DMS53 (cell line): ENCODE measurements around the gene KRTAP10-9.
"Not testable (repeated sequence)": the region's sequence is repeated elsewhere in the genome, so short reads cannot be mapped to it uniquely, and the experiment has no call there.

Experiments used
- DNase-seq: peaks from one replicate; lab custom pipeline; 2025; lab: John Stamatoyannopoulos, UW

Gene KRTAP10-9

DNA sequence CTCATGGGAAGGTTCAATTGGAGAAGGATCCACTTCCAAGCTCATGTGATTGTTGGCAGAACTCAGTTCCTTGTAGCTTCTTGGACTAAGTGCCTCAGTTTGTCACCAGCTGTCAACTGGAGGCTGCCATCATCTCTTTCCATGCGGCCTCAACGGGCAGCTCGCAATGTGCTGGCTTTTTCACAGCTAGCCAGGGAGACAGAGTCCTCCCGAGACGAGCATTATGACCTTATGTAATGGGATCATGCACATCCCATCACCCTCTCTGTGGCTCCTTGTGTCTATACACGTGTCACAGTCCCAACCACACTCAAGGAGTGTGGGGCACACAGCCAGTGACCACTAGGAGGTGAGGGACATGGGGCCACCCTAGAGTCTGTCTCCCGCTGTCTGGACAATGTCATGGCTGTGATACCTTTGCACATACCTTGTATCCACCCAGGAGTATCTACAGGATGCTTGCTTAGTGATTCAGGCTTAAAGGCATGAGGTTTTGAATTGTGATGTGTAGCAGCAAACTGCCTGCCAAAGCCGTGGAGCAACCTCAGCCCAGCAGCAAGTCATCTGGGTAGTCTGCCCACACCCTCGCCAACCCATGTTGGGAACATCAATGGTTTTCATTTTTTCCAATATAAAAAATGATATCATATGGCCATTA lies 30.7 kb upstream of the KRTAP10-9 start:
- DNase-seq: peak; percentile 8

DNA sequence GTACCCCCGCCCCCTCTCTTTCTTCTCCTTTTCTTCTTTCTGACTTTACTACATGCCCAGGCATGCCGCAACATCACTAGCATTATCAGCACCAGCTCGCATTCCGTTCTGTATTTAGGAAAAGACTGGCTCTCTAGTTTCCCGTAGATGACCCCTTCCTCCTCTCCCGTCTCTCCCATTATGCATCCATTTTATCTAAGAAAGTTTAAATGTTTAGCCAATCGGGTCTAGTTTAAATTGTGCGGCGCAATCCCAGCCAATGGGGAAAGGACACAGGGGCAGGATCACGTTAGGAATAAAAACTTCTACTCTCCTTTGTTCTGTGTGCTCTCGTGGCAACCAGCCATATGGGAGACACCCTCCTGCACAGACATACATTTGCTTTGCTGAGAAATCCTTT lies 28.8 kb upstream of the KRTAP10-9 start:
- DNase-seq: no peak

DNA sequence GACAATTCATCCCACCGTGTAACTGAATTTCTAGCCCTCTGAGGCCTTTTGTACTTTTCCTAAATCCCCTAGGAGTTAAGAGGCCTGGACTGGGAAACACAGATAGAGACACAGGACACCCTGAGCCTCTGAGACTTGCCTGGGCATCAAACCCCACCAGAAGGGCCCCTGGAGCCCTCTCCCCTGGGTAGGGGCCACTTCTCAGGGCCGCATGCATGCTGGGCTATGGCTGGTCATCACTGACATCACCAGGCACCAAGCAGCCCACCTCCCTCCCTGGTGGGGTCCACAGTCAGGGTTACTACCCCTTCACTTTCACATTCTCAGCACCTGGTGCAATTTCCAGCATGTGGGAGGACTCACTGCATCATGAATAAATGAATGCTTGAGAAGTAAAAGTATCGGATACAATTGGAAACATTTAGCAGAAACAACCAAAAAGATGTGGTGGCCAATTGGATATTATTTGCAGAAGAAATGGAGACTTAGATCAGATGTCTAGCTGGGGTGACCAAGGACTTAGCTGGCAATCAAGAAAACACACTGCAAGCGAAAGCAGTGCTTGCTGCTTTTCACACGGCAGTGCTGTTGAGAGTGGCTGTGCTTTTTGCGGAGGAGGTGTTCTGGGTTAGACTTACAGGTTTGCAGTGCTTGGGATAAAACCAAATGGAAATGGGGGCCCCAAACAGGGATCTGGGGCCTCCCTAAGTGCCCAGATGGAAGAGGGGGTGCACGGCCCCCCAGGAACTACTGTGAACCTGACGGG lies 27.4 kb upstream of the KRTAP10-9 start:
- DNase-seq: no peak

DNA sequence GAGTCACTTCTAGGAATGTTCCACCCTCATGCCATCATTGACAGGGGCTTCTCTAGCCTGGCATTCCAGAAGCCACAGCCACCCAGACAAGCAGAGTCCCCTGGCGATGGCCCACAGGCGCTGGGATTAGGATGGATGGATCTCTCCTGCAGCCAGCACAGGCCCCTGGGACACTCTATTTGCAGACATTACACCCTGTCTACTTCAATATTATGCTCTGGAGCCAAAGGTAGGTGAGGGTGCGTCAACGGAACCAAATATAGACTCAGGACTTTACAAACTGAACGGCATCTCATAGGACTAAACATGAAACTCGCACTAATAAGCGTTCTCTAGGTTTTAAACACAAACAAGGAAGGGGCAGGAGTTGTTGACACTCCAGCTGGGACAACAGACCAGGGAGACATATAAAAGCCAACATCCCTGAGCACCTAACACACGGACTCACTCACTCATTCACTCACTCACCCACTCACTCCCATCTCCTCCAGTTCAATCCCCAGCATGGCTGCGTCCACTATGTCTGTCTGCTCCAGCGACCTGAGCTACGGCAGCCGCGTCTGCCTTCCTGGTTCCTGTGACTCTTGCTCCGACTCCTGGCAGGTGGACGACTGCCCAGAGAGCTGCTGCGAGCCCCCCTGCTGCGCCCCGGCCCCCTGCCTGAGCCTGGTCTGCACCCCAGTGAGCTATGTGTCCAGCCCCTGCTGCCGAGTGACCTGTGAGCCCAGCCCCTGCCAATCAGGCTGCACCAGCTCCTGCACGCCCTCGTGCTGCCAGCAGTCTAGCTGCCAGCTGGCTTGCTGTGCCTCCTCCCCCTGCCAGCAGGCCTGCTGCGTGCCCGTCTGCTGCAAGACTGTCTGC lies 26.5 kb upstream of the KRTAP10-9 start, which contains the start of gene KRTAP10-7:
TSS of gene KRTAP10-7 (plus strand) at position 480 of the 861 bp plus-strand sequence. CDS start at position 505, 25 bp downstream.
- DNase-seq: peak; percentile 21

GRCh38 chr21:44601091-44601490 lies 25.8 kb upstream of the KRTAP10-9 start:
- peak; percentile 44 for DNase-seq

DNA sequence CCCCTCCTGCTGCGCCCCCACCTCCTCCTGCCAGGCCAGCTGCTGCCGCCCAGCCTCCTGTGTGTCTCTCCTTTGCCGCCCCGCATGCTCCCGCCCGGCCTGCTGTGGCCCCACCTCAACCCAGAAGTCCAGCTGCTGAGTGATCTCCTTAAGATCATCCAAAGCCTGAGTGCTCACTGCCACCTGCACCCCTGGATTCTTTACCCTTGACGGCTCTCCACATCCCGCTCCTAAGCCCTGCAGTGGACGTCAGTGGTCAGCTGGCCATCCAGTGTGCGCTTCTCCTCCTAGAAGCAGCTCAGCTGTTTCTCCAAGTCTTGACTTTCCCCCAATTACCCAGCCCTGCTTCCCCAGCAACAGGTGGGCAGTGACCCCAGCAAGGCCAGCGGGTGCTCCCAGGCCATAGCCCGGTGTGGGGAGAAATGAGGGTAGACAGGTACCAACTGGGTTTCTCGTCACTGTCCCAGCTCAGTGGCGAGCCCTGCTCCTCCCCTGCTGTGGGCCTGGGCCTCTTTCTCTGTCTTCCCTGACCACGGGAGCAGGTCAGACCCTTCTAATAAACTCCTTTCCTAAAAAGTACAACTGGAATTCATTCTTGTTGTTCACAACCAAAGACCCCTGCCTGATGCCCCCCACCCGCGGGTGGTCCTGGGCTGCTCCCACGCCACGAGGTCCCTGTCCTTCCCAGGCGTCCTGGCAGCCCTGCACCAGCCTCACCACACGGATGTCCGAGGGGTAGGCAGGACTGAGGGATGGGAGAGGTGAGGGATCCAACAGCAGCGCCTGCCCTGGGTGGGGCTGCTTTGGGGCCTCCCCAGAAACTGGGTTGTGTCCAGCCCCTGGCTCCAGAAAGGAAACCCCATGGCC lies 25.1 kb upstream of the KRTAP10-9 start:
- DNase-seq: no peak

GRCh38 chr21:44602463-44602850 lies 24.4 kb upstream of the KRTAP10-9 start:
- no peak for DNase-seq

DNA sequence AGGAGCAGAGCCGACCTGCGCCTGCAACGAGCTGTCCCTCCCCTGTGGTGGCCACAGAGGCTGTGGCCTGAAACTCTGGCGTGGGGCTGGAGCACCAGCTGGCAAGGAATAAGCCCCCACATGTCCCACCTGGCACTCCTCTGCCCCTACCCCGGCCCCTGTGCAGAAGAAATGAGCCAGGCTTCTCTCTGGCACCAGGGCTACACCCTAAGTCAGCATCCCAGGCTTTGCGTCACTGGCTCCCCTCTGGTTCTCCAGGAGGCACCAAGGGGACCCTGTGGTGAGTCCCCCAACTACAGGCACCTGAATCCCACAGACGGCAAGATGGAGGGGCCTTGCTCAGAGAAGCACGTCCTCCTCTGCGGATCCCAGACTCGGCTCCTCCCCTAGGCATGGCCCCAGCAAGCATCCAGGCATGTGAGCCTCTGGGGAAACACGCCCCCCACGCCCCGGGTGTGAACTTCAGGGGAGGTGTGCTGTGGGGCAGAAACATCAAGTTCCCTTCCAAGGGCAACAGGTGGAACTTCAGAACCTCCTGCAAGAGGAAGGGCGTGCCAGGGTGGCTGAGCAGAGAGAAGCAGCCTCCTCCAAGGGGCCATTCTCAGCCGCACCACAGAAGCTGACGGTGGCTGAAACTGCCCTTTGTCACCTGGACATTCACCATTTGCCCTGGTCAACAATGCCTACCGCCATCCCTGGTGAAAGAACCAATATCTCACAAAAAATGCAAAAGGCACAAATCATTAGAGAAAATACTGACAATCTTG lies 23.6 kb upstream of the KRTAP10-9 start:
- DNase-seq: no peak

DNA sequence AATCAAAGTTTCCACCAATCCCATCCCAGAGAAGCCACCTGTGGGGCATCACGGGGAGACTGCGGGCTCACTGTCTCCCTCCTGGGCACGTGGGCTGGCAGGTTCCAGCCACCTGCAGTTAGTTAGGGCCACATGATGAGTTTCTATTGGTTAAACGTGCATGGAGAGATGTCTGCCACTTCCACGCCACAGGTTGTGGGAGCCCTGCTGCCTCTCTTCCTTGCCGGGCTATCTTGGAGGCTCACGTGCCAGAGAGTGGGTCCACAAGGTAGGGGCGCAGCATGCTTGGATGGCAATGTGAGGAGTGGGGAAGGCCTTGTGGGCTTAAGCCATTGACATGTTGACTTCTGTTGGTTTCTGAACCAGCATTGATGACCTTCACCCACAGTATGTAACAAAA lies 23.0 kb upstream of the KRTAP10-9 start:
- DNase-seq: no peak

- no peak for DNase-seq
Observed at GRCh38 chr21:44606495-44606894, 20.4 kb upstream of the KRTAP10-9 start.

DNA sequence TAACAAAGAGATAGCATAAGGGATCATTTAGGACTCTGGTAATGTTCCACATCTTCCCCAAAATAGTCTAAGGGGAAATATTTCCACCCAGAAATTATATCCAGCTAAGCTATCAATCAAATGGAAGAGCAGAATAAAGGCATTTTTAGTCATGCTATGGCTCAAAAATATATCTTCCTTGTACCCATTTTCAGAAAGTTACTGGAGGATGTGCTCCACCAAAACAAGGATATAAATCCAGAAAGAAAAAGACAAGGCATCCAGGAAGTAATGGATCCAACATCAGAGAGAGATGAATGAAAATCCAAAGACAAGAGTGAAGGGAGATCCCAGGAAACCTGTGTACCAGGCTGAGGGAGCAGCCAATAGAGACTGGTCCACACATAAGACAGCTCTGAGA lies 17.7 kb upstream of the KRTAP10-9 start:
- DNase-seq: no peak

GRCh38 chr21:44610157-44610843 lies 16.6 kb upstream of the KRTAP10-9 start:
- not testable (repeated sequence) for DNase-seq

DNA sequence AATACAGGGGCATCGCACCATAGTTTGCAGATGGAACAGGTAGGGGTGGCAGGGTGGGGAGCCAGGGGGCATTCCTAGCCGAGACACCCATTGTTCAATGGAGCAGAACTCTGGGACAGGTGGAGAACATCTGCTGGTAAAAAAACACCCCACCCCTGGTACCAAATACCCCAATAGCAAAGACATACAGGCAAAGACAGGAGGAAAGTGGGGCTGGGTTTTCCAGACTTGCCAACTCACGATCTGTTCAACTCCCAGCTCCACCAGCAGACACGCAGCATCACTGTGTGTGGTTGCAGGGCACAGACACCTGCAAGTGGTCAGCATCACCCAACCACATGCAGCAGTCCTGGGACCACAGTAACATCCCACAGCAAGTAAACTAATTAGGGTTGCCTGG lies 15.3 kb upstream of the KRTAP10-9 start:
- DNase-seq: no peak

DNA sequence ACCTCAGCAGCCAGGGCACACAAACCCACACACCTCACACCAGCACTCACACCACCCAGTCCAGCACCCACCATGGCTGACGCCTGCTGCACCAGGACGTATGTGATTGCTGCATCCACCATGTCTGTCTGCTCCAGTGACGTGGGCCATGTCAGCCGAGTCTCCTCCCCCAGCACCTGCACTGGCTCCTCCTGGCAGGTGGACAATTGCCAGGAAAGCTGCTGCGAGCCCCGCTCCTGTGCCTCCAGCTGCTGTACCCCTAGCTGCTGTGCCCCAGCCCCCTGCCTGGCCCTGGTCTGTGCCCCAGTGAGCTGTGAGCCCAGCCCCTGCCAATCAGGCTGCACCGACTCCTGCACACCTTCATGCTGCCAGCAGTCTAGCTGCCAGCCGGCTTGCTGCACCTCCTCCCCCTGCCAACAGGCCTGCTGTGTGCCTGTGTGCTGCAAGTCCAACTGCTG lies 14.8 kb upstream of the KRTAP10-9 start, which contains the start of gene KRTAP10-8:
TSS of gene KRTAP10-8 (plus strand) at position 51 of the 458 bp plus-strand sequence. CDS start at position 73, 22 bp downstream.
- DNase-seq: no peak

DNA sequence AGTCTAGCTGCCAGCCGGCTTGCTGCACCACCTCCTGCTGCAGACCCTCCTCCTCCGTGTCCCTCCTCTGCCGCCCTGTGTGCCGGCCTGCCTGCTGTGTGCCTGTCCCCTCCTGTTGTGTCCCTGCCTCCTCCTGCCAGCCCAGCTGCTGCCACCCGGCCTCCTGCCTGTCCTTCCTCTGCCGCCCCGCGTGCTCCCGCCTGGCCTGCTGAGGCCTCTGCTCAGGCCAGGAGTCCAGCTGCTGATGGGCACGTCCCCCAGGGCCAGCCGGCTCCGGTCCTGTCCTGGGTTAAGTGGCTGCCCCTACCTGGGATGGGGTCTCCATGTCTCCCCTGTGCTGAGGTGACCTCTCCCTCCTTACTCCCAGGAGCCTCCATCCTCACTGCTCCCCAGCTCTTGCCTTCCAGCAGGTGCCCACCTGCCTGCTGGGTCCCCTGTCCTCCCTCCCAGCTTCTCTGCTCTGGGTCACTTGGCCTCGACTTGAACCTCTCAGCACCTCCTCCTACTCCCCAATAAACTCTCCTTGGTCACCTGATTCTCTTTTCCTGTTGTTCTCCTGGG lies 14.1 kb upstream of the KRTAP10-9 start:
- DNase-seq: no peak

DNA sequence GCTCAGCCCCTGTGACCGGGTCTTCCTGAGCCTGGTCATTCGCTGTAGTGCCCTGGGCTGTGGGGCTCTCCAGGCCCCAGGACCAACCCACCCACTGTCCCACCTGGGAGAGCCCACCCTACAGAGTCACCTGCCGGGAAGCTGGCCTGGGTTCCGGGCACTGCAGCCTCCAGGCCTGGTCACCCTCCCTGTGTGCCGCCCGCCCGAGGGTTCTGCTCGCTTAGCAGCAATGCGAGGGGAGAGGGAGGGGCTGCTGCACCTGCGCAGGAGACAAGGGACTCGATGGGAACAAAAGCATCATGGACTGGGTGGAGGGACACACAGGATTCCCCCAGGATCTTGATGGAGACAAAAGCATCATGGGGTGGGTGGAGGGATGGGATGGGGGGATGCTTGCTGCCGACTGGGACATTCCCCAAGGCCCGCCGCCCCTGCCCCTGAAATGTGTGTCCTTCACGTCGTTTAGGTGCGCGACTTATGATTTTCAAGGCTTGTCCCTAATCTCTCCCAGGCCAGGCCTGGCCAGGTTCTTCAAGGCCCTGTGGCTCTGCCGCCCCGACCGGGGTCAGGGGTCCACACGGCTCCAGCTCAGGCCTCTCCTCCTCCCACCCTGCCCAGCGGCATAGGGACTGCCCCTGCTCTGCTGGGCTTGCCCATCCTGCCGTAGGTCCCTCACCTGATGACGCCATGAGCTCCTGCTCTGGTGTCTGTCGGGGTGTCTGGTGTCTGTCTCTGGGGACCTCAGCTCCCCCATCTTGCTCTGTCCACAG lies 13.3 kb upstream of the KRTAP10-9 start:
- no peak for DNase-seq

DNA sequence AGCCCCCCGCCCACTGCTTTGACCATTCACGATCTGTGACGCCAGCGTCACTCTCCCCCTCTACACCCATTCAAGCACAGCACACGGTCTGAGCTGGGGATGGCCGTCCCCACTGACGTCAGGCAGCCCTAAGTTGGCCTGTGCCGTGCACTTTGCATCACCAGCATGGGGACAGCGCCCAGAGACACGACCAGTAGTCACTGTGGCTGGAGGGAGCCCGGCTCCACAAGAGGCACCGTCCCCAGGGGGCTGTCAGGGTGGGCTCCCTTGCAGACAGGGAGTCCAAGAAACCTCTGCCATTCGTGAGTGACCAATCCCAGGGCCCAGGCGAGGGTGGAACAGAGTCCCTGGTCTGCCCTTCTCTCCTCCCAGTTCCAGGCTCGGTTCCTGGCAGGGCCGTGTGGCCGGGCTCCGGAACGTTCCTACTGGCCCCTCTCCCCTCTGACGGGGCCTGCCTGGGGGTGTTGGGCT lies 12.7 kb upstream of the KRTAP10-9 start:
- no peak for DNase-seq

GRCh38 chr21:44614961-44615391 lies 11.9 kb upstream of the KRTAP10-9 start:
- no peak for DNase-seq

DNA sequence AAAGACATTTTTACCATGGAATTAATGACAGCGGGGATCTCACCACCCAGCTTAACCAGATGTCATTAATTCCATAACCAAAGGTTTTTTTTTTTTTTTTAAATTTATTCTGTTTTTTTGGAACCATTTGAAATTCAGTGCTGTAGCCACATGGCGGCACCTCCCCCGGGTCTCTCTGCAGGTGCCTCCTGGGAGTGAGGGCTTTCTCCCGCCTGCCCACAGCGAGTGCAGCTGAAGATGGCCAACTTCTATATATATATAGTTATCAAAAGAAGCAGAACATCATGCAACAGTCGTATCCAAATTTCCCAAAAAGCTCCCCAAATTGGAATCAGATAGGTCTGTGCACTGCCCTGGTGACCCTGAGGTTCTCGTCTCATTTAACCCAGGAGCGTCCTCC lies 11.4 kb upstream of the KRTAP10-9 start:
- DNase-seq: no peak
